H1 (cell line): ENCODE results near the gene CCNG1. TPM values are rescaled to one million over a fixed set of nuclear protein-coding genes. Genes with fewer than 3 reads are reported as not detected.

Source experiments
- CTCF ChIA-PET: fragments of 300-600 bp; sonication (Branson Sonifier 250); formaldehyde crosslinking; loops from one replicate; lab custom pipeline; 2021; ENCODE audit not compliant: partially characterized antibody; lab: Charles Lee
- POLR2A ChIA-PET: fragments of 300-600 bp; sonication (Branson Sonifier 250); formaldehyde crosslinking; loops from one replicate; lab custom pipeline; 2021; ENCODE audit warnings: inconsistent platforms; ENCODE audit not compliant: partially characterized antibody; lab: Charles Lee
- DNase-seq, 2 experiments: peaks; one replicate each; pipeline versions ENCODE4 v3.0.0 to v3.0.0-alpha.2; 2010 to 2022; ENCODE audit warnings: low spot score in 2 of 2, low read depth in 1 of 2, mixed read lengths in 1 of 2
- FAIRE-seq: peaks from 2 replicates; lab custom pipeline; 2011; peaks lifted over from hg19 to GRCh38; lab: Jason Lieb, UNC
- H2AFZ ChIP-seq: 2 replicates; pipeline ENCODE4 v1.8.1; 2012; ENCODE audit warnings: low read length, inconsistent platforms
- H2AK5ac ChIP-seq: 2 replicates; pipeline ENCODE4 v1.6.1; 2013; ENCODE audit warnings: low read depth, low read length
- H2BK120ac ChIP-seq: replicated peaks from 2 replicates; pipeline ENCODE3; 2013; ENCODE audit warnings: low read depth, low read length, inconsistent platforms
- H2BK12ac ChIP-seq: 2 replicates; pipeline ENCODE4 v1.6.1; 2013; ENCODE audit warnings: low read depth, low read length
- H2BK15ac ChIP-seq: 2 replicates; pipeline ENCODE4 v1.6.1; 2013; ENCODE audit warnings: low read length
- H2BK20ac ChIP-seq: 2 replicates; pipeline ENCODE4 v1.6.1; 2013; ENCODE audit warnings: low read length
- H2BK5ac ChIP-seq: 2 replicates; pipeline ENCODE4 v1.6.1; 2013; ENCODE audit warnings: low read depth, low read length
- H3K14ac ChIP-seq: 2 replicates; pipeline ENCODE4 v1.6.1; 2013; ENCODE audit warnings: inconsistent platforms; ENCODE audit not compliant: insufficient read length
- H3K18ac ChIP-seq: 2 replicates; pipeline ENCODE4 v1.6.1; 2013; ENCODE audit warnings: low read length; ENCODE audit errors: extremely low read depth
- H3K23ac ChIP-seq: 2 replicates; pipeline ENCODE4 v1.6.1; 2013; ENCODE audit warnings: inconsistent platforms; ENCODE audit not compliant: insufficient read length
- H3K23me2 ChIP-seq: 2 replicates; pipeline ENCODE4 v1.6.1; 2013; ENCODE audit warnings: low read depth, low read length
- H3K27ac ChIP-seq: 2 replicates; pipeline ENCODE4 v1.6.1; 2011; ENCODE audit warnings: low read depth, low read length, inconsistent platforms
- H3K27me3 ChIP-seq, 4 experiments: replicated peaks in 1 of 4; 1 replicate in 1 of 4; 2 replicates in 3 of 4; pipeline versions ENCODE4 v1.6.1 to v1.8.1; 2011 to 2013; ENCODE audit warnings: low read length in 3 of 4, mild to moderate bottlenecking in 3 of 4, inconsistent platforms in 2 of 4, mixed read lengths in 2 of 4, moderate library complexity in 1 of 4; ENCODE audit not compliant: control insufficient read depth in 3 of 4, insufficient read depth in 3 of 4; ENCODE audit errors: extremely low read depth in 1 of 4
- H3K36me3 ChIP-seq, 4 experiments: 2 replicates each; pipeline versions ENCODE4 v1.6.1 to v1.8.1; 2011 to 2013; ENCODE audit warnings: mild to moderate bottlenecking in 4 of 4, low read length in 3 of 4, moderate library complexity in 2 of 4, control low read depth in 1 of 4, inconsistent platforms in 1 of 4; ENCODE audit not compliant: insufficient read depth in 4 of 4, control insufficient read depth in 2 of 4
- H3K4ac ChIP-seq: replicated peaks from 2 replicates; pipeline ENCODE3; 2013; ENCODE audit warnings: low read length, low read depth, mixed read lengths, inconsistent platforms; ENCODE audit not compliant: insufficient read length
- H3K4me1 ChIP-seq, 4 experiments: replicated peaks in 1 of 4; 1 replicate in 1 of 4; 2 replicates in 3 of 4; pipeline versions ENCODE4 v1.6.1 to v1.8.1; 2011 to 2013; ENCODE audit warnings: low read length in 3 of 4, inconsistent platforms in 2 of 4, mixed read lengths in 1 of 4; ENCODE audit not compliant: insufficient read depth in 4 of 4, control insufficient read depth in 3 of 4
- H3K4me2 ChIP-seq, 2 experiments: 2 replicates each; pipeline versions ENCODE4 v1.6.1 to v1.8.1; 2011 to 2013; ENCODE audit warnings: low read depth in 2 of 2, low read length in 2 of 2, control low read depth in 1 of 2, inconsistent platforms in 1 of 2, mild to moderate bottlenecking in 1 of 2; ENCODE audit not compliant: insufficient read depth in 1 of 2
- H3K4me3 ChIP-seq, 4 experiments: fragments of 200-600, 300-600 bp in 1 of 4; sonication (generic), shearing (Covaris generic), sonication (Bioruptor Twin) in 1 of 4; 2 replicates each; pipeline versions ENCODE4 v1.5.1 to v1.8.1; 2011 to 2016; ENCODE audit warnings: low read length in 4 of 4, low read depth in 3 of 4, control low read depth in 2 of 4, inconsistent platforms in 2 of 4, mild to moderate bottlenecking in 2 of 4, mixed read lengths in 1 of 4, moderate library complexity in 1 of 4; ENCODE audit not compliant: insufficient read depth in 2 of 4; ENCODE audit errors: extremely low read depth in 1 of 4
- H3K56ac ChIP-seq: replicated peaks from 2 replicates; pipeline ENCODE3; 2013; ENCODE audit warnings: low read depth, mild to moderate bottlenecking, mixed read lengths, low read length, inconsistent platforms; ENCODE audit not compliant: insufficient read length
- H3K79me1 ChIP-seq: 2 replicates; pipeline ENCODE4 v1.6.1; 2013; ENCODE audit warnings: low read depth, low read length, control low read depth
- H3K79me2 ChIP-seq, 2 experiments: 2 replicates each; pipeline versions ENCODE4 v1.6.1 to v1.8.1; 2012 to 2013; ENCODE audit warnings: low read length in 2 of 2, mild to moderate bottlenecking in 2 of 2, inconsistent platforms in 1 of 2; ENCODE audit not compliant: insufficient read depth in 2 of 2, control insufficient read depth in 1 of 2
- H3K9ac ChIP-seq, 4 experiments: replicated peaks in 1 of 4; 1 replicate in 1 of 4; 2 replicates in 3 of 4; pipeline versions ENCODE4 v1.6.1 to v1.8.1; 2011 to 2013; ENCODE audit warnings: low read depth in 3 of 4, low read length in 3 of 4, control low read depth in 2 of 4, mild to moderate bottlenecking in 2 of 4, moderate library complexity in 2 of 4, inconsistent platforms in 1 of 4; ENCODE audit errors: extremely low read depth in 1 of 4
- H3K9me3 ChIP-seq, 2 experiments: 2 replicates each; pipeline versions ENCODE4 v1.6.1 to v1.8.1; 2012 to 2013; ENCODE audit warnings: mild to moderate bottlenecking in 2 of 2, moderate library complexity in 2 of 2, control low read depth in 1 of 2, inconsistent platforms in 1 of 2, low read depth in 1 of 2, low read length in 1 of 2, mixed read lengths in 1 of 2; ENCODE audit not compliant: insufficient read depth in 2 of 2
- H4K20me1 ChIP-seq, 2 experiments: replicated peaks in 1 of 2; 2 replicates each; pipeline versions ENCODE3 to v1.8.1; 2011 to 2013; ENCODE audit warnings: inconsistent platforms in 2 of 2, low read length in 2 of 2, mild to moderate bottlenecking in 1 of 2; ENCODE audit not compliant: insufficient read depth in 2 of 2, control insufficient read depth in 1 of 2
- H4K5ac ChIP-seq: 2 replicates; pipeline ENCODE4 v1.6.1; 2013; ENCODE audit warnings: low read length, low read depth, mixed read lengths, inconsistent platforms; ENCODE audit not compliant: insufficient read length
- H4K8ac ChIP-seq: 2 replicates; pipeline ENCODE4 v1.8.0; 2013; ENCODE audit warnings: mild to moderate bottlenecking, moderate library complexity, low read length, inconsistent platforms; ENCODE audit not compliant: insufficient read depth; ENCODE audit errors: extremely low read depth
- H4K91ac ChIP-seq: replicated peaks from 2 replicates; pipeline ENCODE3; 2013; ENCODE audit warnings: low read length, mixed read lengths, inconsistent platforms; ENCODE audit not compliant: insufficient read length
- ASH2L ChIP-seq: fragments of 200-600, 300-600 bp; sonication (generic); IDR thresholded peaks from one replicate; pipeline ENCODE4 v1.7.1; 2017; ENCODE audit warnings: low read length
- BACH1 ChIP-seq: IDR thresholded peaks from 2 replicates; pipeline ENCODE4 v1.6.1; 2012; ENCODE audit warnings: low read length, improper control_type of control experiment
- CBX5 ChIP-seq: fragments of 300-800, 300-1000 bp; sonication (generic); IDR thresholded peaks from 2 replicates; pipeline ENCODE4 v1.7.1; 2016; ENCODE audit warnings: antibody characterized with exemption, low read length, low read depth
- EGR1 ChIP-seq: IDR thresholded peaks from 2 replicates; pipeline ENCODE4 v1.6.1; 2011; ENCODE audit warnings: low read depth, low read length, borderline replicate concordance
- JUN ChIP-seq: IDR thresholded peaks from 2 replicates; pipeline ENCODE4 v1.6.1; 2011; ENCODE audit warnings: low read depth, mild to moderate bottlenecking, improper control_type of control experiment, low read length
- POU5F1 ChIP-seq: IDR thresholded peaks from 2 replicates; pipeline ENCODE4 v1.6.1; 2011; ENCODE audit warnings: low read depth, mild to moderate bottlenecking, low read length, moderate library complexity
- RBBP5 ChIP-seq: IDR thresholded peaks from 2 replicates; pipeline ENCODE4 v1.7.1; 2012; ENCODE audit warnings: low read depth, mild to moderate bottlenecking, inconsistent platforms, low read length, moderate library complexity, borderline replicate concordance
- RNF2 ChIP-seq: fragments of 200-900, 300-1000 bp; sonication (generic); IDR thresholded peaks from 2 replicates; pipeline ENCODE4 v1.7.1; 2016; ENCODE audit warnings: borderline replicate concordance, low read depth, mild to moderate bottlenecking, antibody characterized with exemption, low read length; ENCODE audit not compliant: poor library complexity, severe bottlenecking; ENCODE audit errors: missing control alignments
- SP2 ChIP-seq: IDR thresholded peaks from 2 replicates; pipeline ENCODE4 v1.6.1; 2012; ENCODE audit warnings: mild to moderate bottlenecking, low read length, inconsistent platforms
- SUZ12 ChIP-seq: fragments of 200-600 bp; sonication (generic); IDR thresholded peaks from 2 replicates; pipeline ENCODE4 v1.6.1; 2012; ENCODE audit warnings: mild to moderate bottlenecking, inconsistent platforms, low read length, moderate library complexity, mixed read lengths
- TAF1 ChIP-seq: IDR thresholded peaks from 2 replicates; pipeline ENCODE4 v1.6.1; 2011; ENCODE audit warnings: mild to moderate bottlenecking, low read depth, low read length
- TCF12 ChIP-seq: IDR thresholded peaks from 2 replicates; pipeline ENCODE4 v1.6.1; 2011; ENCODE audit warnings: low read depth, mild to moderate bottlenecking, low read length
- whole genome bisulfite sequencing, 2 experiments: shearing (Covaris generic) in 1 of 2; methylation state at CpG; one replicate each; pipeline versions ENCODE4 v1.1.6 to v1.1.7; 2013 to 2015; ENCODE audit warnings: low lambda C conversion rate in 2 of 2, mixed read lengths in 2 of 2, inconsistent platforms in 1 of 2, low coverage in 1 of 2, missing lambda C conversion rate in 1 of 2; ENCODE audit not compliant: insufficient replicate concordance in 2 of 2, insufficient coverage in 1 of 2, insufficient read length in 1 of 2; ENCODE audit errors: extremely low coverage in 1 of 2, missing lambda C conversion rate in 1 of 2; 5-methylcytosine and 5-hydroxymethylcytosine counted together
- polyA plus RNA-seq, 7 experiments: library from polyadenylated mRNA; depleted of rRNA in 3 of 7; stranded (reverse) in 5 of 7; unstranded in 2 of 7; fragments of >200 nt in 5 of 7; fragments of 200-250 nt in 2 of 7; gene quantifications; 1 replicate in 5 of 7; 2 replicates in 1 of 7; 4 replicates in 1 of 7; pipeline versions ENCODE4 v1.2.1 to v1.2.3, GENCODE V29; 2011 to 2013; ENCODE audit warnings: missing spikeins in 2 of 7, mixed read lengths in 2 of 7
- total RNA-seq: library from RNA; stranded (reverse); fragmentation: NEBNext Ultra II Directional; extraction: Animal tissue kit (Norgen Biotek cat#: 25700); gene quantifications from 2 replicates; pipeline ENCODE4 v1.2.1, GENCODE V29; 2021
- TF ChIP-seq, protein P1 (sequence below): IDR thresholded peaks from 2 replicates; pipeline ENCODE4 v1.6.1; 2012; ENCODE audit warnings: inconsistent platforms
- TF ChIP-seq, protein P2 (sequence below): IDR thresholded peaks from 2 replicates; pipeline ENCODE4 v1.6.1; 2012; ENCODE audit warnings: inconsistent platforms

Gene CCNG1
- total and polyA plus RNA-seq, 2 of the 8 experiments (the other 6 are each of a cell fraction or from before 2014, with no cell fraction given): 165 to 369 TPM

DNA sequence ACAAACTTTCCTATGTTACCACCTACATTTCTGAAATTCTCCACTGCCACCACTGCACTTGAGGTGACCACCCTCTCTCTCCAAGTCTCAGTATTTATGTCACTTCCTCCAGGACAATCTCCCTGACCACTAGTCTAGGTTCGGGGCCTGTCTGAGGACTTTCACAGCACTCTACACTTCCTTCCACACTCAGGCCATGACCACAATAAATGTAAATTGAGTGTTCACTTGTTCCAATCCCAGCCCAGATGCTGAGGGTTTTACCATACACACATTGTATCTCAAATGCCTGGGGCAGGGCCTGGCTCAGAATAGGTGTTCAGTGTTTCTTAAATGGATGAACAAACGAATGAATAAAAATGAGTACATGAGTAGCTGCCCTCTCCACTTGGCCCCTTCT is 26.9 kb upstream of the CCNG1 start:
- no peak overlapping the region for H2AK5ac ChIP-seq
- H2BK5ac ChIP-seq: no peak overlapping the region
- H3K27me3 ChIP-seq: no peaks in the 10 kb centered on the region
- H4K5ac ChIP-seq: no peak overlapping the region
- no peaks in the 10 kb centered on the region for H4K20me1 ChIP-seq
- no peak overlapping the region for H3K56ac ChIP-seq
- H2BK12ac ChIP-seq: no peak overlapping the region
- no peak overlapping the region for H3K18ac ChIP-seq
- DNase-seq (no peak), FAIRE-seq (no peak)
- no peak overlapping the region for H3K23ac ChIP-seq
- no peaks in the 10 kb centered on the region for H3K23me2 ChIP-seq
- no peak overlapping the region for H2AFZ ChIP-seq
- no peak overlapping the region for H3K14ac ChIP-seq
- no peak overlapping the region for H3K4me2 ChIP-seq
- H2BK20ac ChIP-seq: no peak overlapping the region
- H3K4me3 ChIP-seq: no peak overlapping the region
- H4K8ac ChIP-seq: no peak overlapping the region
- CTCF ChIA-PET: interaction anchor here (1.7 to 7.8 kb wide), 4 partner anchors 27 to 1200 kb away, joined by 4 to 64 read pairs (median 6); partner anchors contain the start of gene CCNG1
- no peak overlapping the region for H3K27ac ChIP-seq
- no peak overlapping the region for H4K91ac ChIP-seq
- no peaks in the 10 kb centered on the region for H3K79me1 ChIP-seq
- H3K36me3 ChIP-seq: no peaks in the 10 kb centered on the region
- no peak overlapping the region for H2BK15ac ChIP-seq
- no peaks in the 10 kb centered on the region for H3K9me3 ChIP-seq
- H3K4me1 ChIP-seq: peaks cover 0 to under 1% (median 0%) of the 10 kb centered on the region in 4 experiments; a peak in 2 of 7 replicates
- no peaks in the 10 kb centered on the region for H3K79me2 ChIP-seq
- no peak overlapping the region for H3K4ac ChIP-seq
- 85% methylated on average over 2 of the region's 2 CpGs; no CpG with 5 or more reads in 1 of the 2 experiments for WGBS, 2 experiments
- H2BK120ac ChIP-seq: no peak overlapping the region
- H3K9ac ChIP-seq: no peak overlapping the region
- POLR2A ChIA-PET: no interaction called here
- TF ChIP-seq CBX5: no peak
- TF ChIP-seq ASH2L: no peak
- no peak for TF ChIP-seq RNF2
- TF ChIP-seq, protein P1, sequence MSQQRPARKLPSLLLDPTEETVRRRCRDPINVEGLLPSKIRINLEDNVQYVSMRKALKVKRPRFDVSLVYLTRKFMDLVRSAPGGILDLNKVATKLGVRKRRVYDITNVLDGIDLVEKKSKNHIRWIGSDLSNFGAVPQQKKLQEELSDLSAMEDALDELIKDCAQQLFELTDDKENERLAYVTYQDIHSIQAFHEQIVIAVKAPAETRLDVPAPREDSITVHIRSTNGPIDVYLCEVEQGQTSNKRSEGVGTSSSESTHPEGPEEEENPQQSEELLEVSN: no peak
- TF ChIP-seq TCF12: no peak
- TF ChIP-seq TAF1: no peak
- no peak for TF ChIP-seq POU5F1
- no peak for TF ChIP-seq EGR1
- TF ChIP-seq, protein P2, sequence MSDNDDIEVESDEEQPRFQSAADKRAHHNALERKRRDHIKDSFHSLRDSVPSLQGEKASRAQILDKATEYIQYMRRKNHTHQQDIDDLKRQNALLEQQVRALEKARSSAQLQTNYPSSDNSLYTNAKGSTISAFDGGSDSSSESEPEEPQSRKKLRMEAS: no peak
- no peak for TF ChIP-seq JUN
- no peak for TF ChIP-seq SUZ12
- no peak for TF ChIP-seq SP2
- no peak for TF ChIP-seq RBBP5
- TF ChIP-seq BACH1: no peak
